Non-pigmented ciliary epithelial cell (primary cell): ENCODE data around the gene IFNA6.
"Not testable (repeated sequence)": the region's sequence is repeated elsewhere in the genome, so short reads cannot be mapped to it uniquely, and the experiment has no call there.

ENCODE experiments used
- DNase-seq: peaks from one replicate; pipeline ENCODE4 v3.0.0-alpha.2; 2010; ENCODE audit warnings: low read depth

The IFNA6 gene

DNA sequence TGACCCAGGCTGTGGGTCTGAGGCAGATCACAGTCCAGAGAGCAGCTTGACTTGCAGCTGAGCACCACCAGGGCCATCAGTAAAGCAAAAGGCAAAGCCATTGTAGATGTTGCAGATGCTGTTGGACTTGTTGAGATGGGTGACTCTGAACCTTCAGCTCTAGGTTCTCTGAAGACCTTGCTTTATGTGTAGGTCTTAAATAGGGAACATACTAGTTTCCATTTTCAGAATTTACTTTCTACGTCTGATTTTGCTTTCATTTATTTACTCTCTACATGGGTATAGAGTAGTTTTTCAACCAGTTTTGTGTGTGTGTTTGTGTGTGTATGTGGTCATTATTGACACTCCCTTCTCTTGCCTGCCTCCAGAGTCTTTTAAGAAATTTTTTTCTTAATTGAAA, at the start of gene IFNA6:
Gene IFNA6 (minus strand): TSS at position 101 of the 400 bp plus-strand sequence. CDS start 0 bp downstream, at position 101.
- DNase-seq, result no peak

- no peak for DNase-seq
Measured at GRCh38 chr9:21399956-21400355, 49.3 kb upstream of the IFNA6 start.

GRCh38 chr9:21398955-21399489, 48.3 kb upstream of the IFNA6 start:
- no peak for DNase-seq

DNA sequence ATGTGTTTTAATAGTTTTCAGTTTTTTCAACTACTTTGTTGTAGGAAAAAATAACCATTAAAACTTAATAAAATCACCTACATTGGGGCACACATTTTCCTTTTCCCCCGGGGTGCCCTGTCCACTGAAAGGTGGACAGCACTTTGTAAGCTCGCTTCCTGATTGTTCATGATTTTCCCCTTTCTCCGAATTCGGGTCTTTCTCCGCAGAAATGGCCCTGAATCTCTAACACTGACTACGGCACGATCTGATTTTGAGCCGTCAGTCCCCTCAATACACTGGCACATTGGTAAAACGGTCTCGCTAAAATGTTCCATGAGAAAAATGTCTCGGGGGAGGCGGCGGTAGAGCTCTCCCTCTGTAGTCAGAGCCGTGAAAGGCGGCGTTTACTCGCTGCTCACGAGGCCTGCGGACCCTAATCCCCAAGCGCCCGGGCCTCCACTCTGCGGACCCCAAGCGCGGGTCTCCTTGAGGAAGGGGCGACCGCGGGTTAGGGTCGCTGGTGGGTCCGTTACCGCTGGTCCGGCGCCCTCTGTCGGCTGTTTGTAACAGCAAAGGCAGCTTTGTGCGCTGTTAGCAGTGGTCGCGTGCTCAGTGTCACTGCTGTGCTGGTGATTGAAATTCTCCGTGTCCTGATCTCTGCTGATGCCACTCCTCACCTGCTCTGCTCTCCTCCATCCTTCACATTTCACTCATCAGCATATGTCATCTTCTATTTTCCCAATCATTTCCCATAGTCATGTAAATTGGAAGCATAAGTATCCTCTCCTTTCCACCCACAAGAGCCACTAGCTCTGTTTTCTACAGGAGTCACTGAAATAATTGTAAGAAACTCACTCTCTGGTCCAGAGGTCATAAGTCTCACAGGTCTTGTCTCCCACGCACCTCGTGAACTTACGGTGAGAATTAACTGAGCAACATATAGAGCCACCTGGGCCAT, 45.4 kb upstream of the IFNA6 start:
- no peak for DNase-seq

DNA sequence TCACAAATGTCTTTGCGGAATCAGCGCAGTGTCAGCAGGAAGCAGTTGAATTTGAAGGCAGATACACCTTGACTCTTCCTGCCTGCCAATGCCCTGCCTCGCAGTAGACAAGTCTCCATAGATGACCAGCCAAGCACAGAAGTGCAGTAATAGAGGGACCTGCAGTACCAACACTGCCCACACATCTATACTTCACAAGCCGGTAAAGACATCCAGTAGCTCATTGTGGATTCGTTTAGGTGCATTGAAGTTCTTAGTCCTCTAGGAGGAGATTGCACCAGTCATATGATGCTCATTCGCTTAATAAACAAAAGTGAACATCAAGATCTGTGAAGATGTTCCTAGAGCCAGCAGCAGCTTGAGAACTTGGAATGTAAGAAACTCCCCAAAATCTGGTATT, 41.6 kb upstream of the IFNA6 start:
- no peak for DNase-seq

DNA sequence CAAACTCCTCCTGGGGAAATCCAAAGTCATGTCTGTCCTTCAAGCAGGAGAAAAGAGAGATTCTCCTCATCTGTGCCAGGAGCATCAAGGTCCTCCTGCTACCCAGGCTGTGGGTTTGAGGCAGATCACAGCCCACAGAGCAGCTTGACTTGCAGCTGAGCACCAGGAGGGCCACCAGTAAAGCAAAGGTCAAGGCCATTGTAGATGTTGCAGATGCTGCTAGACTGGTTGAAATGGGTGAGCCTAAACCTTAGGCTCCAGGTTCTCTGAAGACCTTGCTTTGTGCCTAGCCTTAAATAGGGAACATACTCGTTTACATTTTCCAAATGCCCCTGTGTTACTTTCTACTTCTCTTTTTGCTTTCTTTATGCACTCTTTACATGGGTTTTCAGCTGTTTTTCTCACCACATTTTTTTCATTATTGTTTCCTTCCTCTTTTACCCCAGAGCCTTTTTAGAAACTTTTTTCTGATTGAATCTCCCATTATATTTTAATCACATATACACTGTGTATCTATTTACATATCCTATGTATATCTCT, 34.5 kb upstream of the IFNA6 start, which contains the start of gene IFNA2:
Gene IFNA2 (minus strand): TSS at position 268 of the 540 bp plus-strand sequence. CDS start 69 bp downstream, at position 199.
- DNase-seq, result no peak

DNA sequence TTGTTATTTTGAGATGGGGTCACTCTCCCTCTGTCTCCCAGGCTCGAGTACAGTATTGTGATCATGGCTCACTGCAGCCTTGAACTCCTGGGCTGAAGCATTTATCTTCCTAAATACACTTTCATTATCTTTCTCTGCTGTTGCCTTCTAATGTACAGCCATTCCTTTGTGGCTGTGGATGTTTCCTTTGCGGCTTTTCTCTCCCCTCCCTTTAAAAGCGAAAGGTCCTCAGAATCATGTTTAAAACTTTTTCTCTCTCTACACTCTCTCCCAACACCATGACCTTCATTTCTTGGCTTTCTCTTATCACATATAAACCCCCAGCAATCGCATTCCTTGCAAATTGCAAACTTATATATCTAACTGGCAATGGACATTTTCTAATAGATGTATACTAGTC, 32.9 kb upstream of the IFNA6 start:
- no peak for DNase-seq

DNA sequence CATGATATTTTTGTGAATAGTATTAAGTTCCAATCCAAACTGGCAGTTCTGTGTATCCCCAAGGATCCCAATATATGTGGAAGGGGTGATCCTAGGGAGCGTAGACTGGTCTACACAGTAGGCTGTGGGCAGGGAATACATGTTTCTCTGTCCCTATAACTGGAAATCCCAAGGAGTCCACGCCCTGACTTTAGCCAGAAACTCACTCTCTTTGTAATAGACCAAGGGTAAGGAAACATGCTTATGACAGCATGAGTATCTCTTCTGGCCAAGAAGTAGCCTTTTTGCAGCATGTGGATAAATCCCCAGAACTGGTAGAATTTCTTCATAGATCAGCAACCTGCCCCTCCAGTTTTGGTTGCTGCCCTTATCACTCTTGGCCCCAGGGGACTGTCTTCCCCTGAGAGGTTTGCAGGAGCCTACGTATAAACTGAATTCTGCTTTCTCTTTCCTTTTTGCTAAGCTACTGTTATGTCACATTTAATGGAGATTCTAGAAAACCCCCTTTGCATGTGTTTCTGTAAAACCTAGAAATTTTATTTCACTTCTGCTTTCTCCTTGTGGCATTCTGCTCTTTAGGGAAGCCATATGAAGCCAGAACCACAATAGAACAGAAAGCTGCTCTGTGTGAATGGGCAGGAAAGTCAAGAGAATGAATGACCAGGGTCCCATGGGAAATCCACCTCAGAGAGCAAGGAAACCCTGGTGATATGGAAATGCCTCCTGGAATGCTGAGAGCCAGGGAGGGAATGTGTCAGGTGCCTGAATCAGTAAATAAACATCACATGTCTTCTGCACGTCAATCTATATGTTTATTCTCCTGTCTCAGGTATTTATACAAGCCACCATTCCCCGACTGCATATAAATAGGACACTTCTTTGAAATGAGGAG, 31.0 kb upstream of the IFNA6 start:
- no peak for DNase-seq

GRCh38 chr9:21371467-21371866, 20.8 kb upstream of the IFNA6 start:
- not testable (repeated sequence) for DNase-seq

DNA sequence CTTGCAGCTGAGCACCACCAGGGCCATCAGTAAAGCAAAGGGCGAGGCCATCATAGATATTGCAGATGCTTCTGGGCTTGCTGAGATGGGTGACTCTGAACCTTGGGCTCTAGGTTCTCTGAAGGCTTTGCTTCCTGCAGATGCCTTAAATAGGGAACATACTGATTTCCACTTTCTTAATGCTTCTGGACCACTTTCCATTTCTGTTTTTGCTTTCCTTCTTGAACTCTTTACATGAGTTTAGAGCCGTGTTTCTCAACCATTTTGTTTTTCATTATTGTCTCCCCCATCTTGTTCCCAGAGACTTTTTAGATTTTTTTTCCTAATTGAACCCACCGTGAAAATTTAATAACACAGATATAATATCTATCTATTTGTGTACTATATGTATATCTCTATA, 17.3 kb upstream of the IFNA6 start, which contains the start of gene IFNA13:
Gene IFNA13 (minus strand): TSS at position 101 of the 400 bp plus-strand sequence. CDS start 47 bp downstream, at position 54.
- DNase-seq, result no peak

GRCh38 chr9:21367169-21367568, 16.5 kb upstream of the IFNA6 start:
- DNase-seq, result not testable (repeated sequence)

- DNase-seq, result no peak
Measured at GRCh38 chr9:21362287-21362686, 11.6 kb upstream of the IFNA6 start.

- no peak for DNase-seq
Measured at GRCh38 chr9:21357479-21358460, 7.1 kb upstream of the IFNA6 start.

DNA sequence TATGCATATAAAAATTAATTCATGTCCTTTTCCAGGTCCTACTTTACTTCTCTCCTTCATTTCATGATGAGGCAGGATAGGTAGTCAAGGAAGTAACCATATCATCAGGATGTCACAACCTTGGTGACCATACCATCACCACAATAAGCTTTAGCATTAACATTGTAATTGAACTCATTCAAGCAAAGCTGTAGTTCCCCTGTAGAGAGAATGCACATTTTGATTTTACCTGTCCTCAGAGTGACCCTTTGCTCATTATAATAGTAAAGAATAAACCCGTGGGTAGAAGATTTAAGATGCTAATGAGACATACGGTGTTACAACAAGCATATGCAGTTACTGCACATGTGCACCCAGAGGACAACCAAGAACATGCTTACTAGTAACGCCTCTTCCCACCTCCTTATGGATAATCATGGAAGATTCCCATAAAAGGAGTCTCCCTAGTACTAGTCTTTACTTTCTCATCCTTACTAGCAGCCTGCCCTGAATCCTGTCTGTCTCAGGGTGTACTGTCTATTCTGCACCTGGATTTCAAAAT, 2.2 kb downstream of the IFNA6 start:
- no peak for DNase-seq

- no peak for DNase-seq
Measured at GRCh38 chr9:21340735-21341134, 10.0 kb downstream of the IFNA6 start.

GRCh38 chr9:21336457-21336856, 14.2 kb downstream of the IFNA6 start:
- DNase-seq, result no peak

DNA sequence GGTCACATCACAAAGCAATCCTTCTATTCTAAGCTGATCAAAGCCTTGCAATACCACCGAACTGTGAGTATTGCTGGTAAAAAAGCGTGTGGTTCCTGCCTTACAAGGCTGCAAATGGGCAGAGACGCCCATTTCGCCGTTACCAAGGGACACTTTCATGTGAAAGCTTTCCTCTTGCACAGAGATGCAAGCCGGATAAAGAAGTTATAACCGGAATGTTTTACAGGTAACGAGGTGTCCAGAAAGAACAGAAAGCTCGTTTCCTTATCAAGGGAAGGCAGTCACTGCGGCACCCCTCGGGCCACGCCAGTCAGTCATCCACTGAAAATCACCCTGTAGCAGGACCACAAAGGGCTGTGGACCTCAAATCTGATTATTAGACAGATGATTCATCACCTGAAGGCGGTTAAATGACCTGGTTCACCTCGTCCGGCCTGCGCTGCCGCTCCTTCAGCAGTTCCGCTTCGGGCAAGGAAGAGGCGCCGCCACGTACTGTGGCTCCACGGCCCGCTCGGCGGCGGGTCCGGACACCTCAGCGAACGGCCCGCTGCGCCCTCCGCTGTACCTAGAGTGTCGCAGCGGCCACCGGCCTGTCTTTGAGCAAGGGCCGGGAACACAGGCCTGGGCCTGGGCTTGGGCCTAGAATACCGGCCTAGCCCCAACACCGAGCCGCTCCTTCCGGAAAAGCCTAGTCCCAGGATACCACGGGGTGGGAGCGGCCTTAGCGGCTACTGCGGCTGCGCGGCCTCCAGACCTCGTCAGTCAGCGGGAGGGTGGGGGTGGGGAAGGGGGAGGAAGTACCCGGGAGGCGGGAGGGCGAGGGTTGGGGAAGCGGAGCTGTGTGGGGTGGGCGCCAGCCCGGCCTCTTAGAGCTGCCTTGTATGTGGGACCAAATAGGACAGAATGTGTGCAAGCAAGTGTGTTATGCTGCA, 15.7 kb downstream of the IFNA6 start, which contains the start of gene KLHL9:
Gene KLHL9 (minus strand): TSS at position 704 of the 932 bp plus-strand sequence. CDS start 545 bp downstream, at position 159.
- DNase-seq, result peak; percentile 48

DNA sequence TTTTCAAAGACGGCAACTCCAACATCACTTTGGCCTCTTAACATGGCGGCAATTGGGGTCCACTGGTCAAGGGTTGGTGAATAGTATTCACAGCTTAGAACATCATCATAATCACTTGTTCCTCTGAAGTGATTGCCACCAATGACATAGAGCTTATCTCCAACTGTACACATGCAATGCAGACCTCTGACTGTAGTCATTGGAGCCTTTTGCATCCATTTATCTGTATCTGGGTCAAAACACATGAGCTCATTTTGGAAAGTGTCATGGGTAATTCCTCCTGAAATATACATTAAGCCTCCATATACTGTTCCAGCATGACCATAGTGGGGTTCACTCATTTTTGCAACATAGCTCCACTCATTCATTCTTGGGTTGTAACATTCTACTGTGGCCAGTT, 17.5 kb downstream of the IFNA6 start:
- no peak for DNase-seq
